ENCODE data around the gene CXorf38. TPM values are rescaled to one million over a fixed set of nuclear protein-coding genes. Genes with fewer than 3 reads are reported as not detected.

Gene CXorf38
- total and polyA plus RNA-seq, 12 donors = 2.6 to 11.9 (median 4.7) TPM

GRCh38 chrX:40622479-40623138 is 24.8 kb downstream of the CXorf38 start:
- WGBS, 2 donors = 80 to 83% methylated on average over 18 of the region's 18 CpGs

GRCh38 chrX:40617566-40617965 is 29.8 kb downstream of the CXorf38 start:
- ATAC-seq = no peak
- no peak for TF ChIP-seq CTCF (IDR thresholded peaks at IDR 0.05)
- 88 to 91% methylated on average over 7 of the region's 7 CpGs for WGBS, 2 donors
- intact Hi-C loops (cut with DNase I) = no loop called here
- DNase-seq = no peak
- no peak overlapping the region for H3K27ac ChIP-seq
- no peaks in the 10 kb centered on the region for H3K36me3 ChIP-seq
- no peaks in the 10 kb centered on the region for H3K9me3 ChIP-seq
- no peak overlapping the region for H3K4me3 ChIP-seq
- no peaks in the 10 kb centered on the region for H3K4me1 ChIP-seq
- peaks cover 0 to 81% (median 0%) of the 10 kb centered on the region in 7 donors for H3K27me3 ChIP-seq

More at GRCh38 chrX:40622479-40623138, 24.8 kb downstream of the CXorf38 start:
- Histone ChIP-seq H3K9me3 (peaks cover 0 to 11% (median 0%) of the 10 kb centered on the region in 11 donors), H3K27me3 (peaks cover 0 to 63% (median 0%) of the 10 kb centered on the region in 7 donors), H3K4me3 (no peak overlapping the region), H3K4me1 (no peaks in the 10 kb centered on the region), H3K36me3 (peaks cover 0 to 16% (median 0%) of the 10 kb centered on the region in 9 donors), H3K27ac (no peak overlapping the region)
- intact Hi-C loops (cut with DNase I) = no loop called here
- no peak for TF ChIP-seq CTCF (IDR thresholded peaks at IDR 0.05)
- no peak for DNase-seq
- ATAC-seq = no peak

- H3K27ac ChIP-seq = no peak overlapping the region
- H3K9me3 ChIP-seq = no peaks in the 10 kb centered on the region
- TF ChIP-seq CTCF (IDR thresholded peaks at IDR 0.05) = no peak
- DNase-seq = no peak
- H3K4me1 ChIP-seq = no peaks in the 10 kb centered on the region
- H3K36me3 ChIP-seq = no peaks in the 10 kb centered on the region
- H3K4me3 ChIP-seq = no peak overlapping the region
- ATAC-seq = no peak
- intact Hi-C loops (cut with DNase I) = no loop called here
- H3K27me3 ChIP-seq = peaks cover 0 to 69% (median 0%) of the 10 kb centered on the region in 7 donors
- 78 to 83% methylated on average over 9 of the region's 9 CpGs for whole genome bisulfite sequencing, 2 donors
These were observed 31.4 kb downstream of the CXorf38 start for GRCh38 chrX:40615976-40616375.

- H3K4me1 ChIP-seq = no peaks in the 10 kb centered on the region
- no peaks in the 10 kb centered on the region for H3K36me3 ChIP-seq
- no peak for TF ChIP-seq CTCF (IDR thresholded peaks at IDR 0.05)
- H3K9me3 ChIP-seq = no peaks in the 10 kb centered on the region
- intact Hi-C loops (cut with DNase I) = no loop called here
- H3K27me3 ChIP-seq = peaks cover 0 to 64% (median 0%) of the 10 kb centered on the region in 7 donors
- WGBS, 2 donors = 66 to 69% methylated on average over 4 of the region's 4 CpGs
- no peak overlapping the region for H3K4me3 ChIP-seq
- ATAC-seq (no peak), DNase-seq (no peak)
- H3K27ac ChIP-seq = no peak overlapping the region
These were observed 34.9 kb downstream of the CXorf38 start for GRCh38 chrX:40612511-40612910.
